Hematopoietic multipotent progenitor cell treated with erythropoietin and hydrocortisone succinate and interleukin-3 and kit ligand, for 6 days (in vitro differentiated cells): ENCODE results near the gene CST9.
"Not testable (repeated sequence)": the region's sequence is repeated elsewhere in the genome, so short reads cannot be mapped to it uniquely, and the experiment has no call there.

Experiments
- DNase-seq: peaks from one replicate; pipeline ENCODE4 v3.0.0-alpha.2; 2015

CST9 gene

DNA sequence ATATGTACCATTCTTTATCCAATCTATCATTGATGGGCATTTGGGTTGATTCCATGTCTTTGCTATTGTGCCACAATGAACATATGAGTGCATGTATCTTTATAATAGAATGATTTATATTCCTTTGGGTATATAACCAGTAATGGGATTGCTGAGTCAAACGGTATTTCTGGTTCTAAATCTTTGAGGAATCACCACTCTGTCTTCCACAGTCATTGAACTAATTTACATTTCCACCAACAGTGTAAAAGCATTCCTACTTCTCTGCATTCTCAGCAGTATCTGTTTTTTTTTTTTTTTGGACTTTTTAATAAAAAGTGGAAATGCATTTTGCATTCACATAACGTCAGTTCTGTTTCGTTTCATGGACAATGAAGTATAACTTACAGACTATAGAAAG lies 16.7 kb upstream of the CST9 start:
- not testable (repeated sequence) for DNase-seq

DNA sequence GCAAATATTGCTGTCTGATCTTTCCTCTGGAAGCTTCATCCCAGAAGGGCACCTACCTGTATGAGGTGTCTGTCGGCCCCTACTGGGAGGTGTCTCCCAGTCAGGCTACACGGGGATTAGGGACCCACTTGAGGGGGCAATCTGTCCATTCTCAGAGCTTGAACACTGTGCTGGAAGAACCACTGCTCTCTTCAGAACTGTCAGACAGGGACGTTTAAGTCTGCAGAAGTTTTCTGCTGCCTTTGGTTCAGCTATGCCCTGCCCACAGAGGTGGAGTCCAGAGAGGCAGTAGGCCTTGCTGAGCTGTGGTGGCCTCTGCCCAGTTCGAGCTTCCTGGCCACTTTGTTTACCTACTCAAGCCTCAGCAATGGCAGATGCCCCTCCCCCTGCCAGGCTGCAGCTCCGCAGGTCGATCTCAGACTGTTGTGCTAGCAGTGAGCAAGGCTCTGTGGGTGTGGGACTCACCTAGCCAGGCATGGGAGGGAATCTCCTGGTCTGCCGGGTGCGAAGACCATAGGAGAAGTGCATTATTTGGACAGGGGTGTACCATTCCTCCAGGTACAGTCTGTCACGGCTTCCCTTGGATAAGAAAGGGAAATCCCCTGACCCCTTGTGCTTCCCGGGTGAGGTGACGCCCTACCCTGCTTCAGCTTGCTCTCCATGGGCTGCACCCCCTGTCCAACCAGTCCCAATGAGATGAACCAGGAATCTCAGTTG lies 15.1 kb upstream of the CST9 start:
- DNase-seq, result not testable (repeated sequence)

DNA sequence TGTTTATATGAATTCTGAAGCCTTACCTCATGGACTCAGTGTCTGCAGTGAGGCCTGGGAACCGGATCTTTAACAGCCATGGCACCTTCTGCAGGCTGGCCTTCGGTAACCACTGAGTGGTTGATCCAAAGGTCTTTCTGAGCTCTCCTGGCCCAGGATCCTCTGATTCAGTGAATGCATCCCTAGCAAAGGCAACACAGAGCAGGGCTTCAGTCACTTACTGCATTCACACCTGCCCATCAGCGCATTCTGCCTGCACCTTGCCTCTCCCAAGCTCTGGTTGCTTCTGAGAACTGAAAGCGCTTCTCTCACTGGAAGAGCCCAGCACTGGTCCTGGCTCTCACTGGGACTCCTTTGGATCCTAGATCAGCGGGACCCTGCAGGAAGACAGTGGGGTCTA lies 8.4 kb upstream of the CST9 start:
- DNase-seq, result no peak

DNA sequence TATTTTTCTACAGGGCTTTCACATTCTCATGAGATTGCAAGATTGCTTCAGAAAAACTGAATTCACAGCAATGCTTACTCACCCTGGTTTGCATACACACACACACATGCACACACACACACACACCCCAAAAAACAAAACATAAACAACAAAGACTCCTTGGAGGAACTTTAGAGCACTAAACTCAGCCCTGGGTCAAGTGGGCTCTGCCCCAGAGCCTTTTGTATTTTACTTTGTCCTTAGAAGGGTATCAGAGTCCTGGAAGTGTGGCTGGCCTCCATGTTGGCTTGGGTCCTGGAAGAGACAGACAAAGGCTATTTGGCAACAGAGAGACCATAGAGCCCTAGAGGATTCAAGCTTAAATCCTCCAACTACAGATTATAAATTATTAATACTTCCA lies 8.0 kb upstream of the CST9 start:
- DNase-seq, result no peak

DNA sequence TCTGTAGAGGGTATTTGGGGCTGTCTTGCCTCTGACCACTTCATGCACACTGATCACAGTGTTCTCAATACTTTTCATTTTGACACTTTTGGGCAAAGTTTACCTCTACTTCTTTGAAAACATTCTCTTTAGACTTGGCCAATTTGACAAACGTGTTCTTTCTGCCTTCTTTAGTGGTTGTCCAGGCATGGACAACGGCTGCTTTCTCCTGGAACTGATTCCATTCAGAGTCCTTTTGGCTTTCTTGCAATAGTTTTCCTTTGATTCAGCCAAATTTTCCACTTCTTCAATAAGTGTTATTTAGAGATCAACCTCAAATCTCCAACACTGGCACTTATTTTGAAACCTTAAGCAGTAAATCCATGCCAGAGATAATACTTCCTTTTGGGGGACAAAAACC lies 6.7 kb upstream of the CST9 start:
- DNase-seq, result no peak

DNA sequence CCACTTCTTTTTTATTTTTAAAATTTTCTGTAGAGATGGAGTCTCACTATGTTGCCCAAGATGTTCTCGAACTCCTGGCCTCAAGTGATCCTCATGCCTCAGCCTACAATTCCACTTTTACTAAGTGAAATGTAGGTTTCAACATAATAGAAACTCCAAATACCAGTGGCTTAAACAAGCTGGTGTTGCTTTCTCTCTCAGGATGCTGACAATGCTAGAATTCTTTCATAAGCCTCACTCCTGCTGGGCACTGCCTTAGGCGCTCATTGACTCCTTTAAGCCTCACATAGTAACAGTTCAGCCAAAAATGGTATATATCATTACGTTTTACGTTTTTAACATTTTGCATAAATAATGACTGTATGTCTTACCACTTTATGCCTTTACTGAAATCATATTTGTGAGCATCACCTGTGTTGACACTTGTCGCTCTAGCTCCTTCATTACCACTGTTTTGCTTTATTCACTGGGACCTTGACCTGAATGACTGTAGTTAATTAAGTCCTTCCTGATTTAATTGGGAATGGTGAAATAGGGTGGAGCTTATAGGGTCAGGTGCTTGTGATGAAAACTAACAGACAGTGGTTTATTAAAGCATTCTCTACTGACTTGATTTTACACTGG lies 3.9 kb upstream of the CST9 start:
- no peak for DNase-seq

DNA sequence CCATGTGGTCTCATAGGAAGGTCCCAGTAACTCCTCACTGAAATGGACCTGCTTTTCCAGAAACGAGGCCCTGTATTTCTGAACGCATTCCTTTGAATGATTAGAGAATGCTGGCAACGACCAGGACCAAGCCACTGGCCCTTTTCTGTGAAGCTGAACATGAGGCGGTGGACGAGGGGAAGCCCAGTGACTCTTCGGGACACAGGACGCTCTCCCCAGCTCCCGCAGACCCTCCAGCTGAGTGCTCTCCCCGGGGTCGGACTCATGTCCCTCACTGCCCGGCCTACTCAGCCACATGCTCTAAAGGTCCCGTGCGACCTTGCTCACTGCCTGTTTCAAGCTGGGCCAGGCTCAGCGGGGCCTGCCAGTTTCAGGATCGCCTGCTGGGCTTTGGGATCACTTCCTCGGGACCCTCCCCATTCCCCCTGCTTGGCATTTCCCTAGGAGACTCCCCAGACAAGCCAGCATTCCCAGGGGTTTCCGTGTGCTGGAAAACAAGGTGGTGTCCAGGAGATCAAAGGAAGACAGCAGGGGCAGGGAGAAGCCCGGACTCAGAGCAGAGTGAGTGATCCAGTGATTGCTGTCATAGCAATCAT lies 2.6 kb upstream of the CST9 start:
- DNase-seq, result no peak

DNA sequence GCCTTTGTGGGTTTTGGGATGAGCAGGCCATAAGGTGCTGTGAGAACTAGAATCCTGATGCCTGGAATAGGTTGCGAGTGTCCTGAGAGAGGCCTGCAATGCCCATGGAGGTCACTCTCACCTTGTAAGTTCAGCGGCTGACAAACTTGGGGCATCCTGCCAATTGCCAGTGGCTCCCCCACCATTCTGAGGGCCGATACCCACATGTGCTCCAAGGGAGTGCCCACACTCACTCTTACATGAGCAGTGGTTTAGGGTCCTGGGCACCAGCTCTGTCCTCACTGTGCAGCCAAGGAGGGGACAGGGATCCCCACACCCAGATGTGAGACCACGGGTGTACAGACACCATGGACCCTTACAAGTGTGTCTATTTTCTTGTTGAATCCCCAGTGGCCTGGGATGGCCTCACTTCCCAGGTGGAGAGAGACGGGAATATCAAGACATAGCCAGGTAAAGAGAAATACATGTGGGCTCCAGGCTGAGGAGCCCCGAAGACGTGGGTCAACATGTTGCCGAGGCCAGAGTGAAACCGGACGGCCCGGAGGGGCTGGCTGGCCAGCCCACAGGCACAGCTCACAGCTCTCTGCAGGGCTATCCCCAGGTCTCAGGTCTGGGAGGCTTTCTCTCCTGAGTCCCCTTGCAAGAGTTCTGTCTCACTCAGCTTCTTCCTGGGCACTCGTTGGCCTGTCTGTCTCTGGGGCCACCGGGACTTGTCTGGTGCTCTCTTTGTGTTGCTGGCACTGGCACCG lies 2.0 kb upstream of the CST9 start:
- DNase-seq, result no peak

DNA sequence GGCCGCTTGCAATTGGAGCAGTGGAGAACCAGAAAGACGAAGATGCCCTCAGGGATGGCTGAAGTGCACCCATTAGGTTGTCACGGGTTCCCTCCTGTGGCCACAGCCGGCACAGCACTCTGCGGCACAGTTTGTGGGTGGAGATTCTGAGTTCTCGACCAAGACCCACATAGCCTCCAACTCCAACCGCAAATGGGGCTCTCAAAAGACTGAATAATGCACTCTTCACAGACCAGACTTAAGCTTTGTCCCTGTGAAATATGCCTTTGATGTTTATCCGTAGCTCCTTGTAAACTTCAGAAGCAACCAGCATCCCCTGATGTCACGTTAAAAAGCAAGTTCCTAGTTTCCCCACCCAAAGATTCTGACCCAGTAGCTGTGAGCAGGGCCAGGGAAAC lies 934 bp upstream of the CST9 start:
- peak; percentile 83 for DNase-seq

DNA sequence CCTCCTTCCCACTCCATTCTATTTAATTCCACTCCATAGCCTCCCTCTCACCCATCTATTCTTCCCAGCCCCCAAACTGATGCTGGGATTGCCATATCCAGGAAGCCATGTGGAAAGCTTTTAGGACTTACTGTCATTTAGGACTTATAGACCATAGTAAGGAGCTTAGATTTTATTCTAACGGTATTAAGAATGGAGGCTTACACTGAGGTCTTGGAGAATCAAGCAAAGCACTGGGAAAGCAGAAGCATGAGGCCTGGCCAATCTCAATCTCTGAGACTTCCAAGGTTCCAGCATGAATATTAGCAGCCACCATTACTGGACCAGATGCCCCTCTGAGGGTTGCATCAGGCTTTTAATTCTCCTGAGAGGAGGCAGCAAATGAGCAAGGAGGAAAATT lies 1.4 kb downstream of the CST9 start:
- DNase-seq, result no peak

DNA sequence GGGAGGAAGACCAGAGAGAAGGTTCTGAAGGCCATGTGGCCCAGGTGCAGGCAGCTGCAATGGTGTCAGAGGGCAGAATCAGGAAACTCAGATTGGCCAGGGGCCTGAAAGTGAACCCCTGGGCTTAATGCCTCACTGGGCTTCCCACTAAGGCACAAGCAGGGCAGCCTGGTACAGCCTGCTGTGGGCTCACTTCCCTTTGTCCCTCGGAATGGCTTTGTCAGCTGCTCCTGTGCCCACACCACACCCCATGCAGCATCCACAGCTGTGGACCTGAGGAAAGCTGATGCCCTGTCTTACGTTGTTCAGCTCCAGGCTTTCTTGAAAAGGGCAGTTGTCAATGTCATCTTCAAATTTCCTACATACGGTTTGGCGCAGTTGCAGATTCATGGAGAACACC lies 2.4 kb downstream of the CST9 start:
- DNase-seq, result no peak

DNA sequence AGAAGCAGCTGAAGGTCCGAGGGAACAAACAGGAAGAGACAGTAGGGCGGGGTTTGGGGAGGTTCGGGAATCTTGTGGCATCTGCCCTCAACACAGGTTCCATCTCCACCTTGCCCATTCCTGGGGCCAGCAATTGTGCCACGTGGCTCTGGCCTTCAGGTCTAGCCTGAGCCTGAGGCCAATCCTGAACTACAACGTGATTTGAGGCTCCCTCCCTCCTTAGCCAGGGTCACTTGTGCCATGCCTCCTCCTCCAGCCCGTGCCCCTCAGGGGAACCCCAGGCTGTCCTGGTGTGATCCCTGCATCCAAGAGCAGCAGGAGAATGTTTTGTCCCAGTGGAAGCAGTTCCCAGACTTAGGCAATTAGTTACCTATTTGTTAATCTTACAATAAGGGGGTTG lies 3.0 kb downstream of the CST9 start:
- DNase-seq, result no peak

DNA sequence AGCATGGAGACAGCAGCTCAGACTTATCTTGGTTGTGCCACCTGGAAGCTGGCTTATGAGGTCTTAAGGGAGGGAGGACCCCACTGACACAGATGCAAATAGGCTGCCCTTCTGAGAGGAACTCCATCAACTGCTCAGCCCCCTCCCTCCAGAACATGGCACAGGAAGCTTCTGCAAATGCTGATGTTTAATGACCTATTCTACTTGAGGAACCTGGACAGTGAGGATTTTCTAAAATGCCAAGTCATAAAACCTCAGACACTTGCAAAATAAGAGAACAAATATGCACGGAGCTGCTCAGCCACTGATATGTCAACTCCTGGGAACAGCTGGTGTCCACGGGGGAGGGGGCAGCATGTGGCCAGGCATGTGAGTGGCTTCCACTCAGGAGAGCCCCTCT lies 3.5 kb downstream of the CST9 start:
- peak; percentile 36 for DNase-seq

DNA sequence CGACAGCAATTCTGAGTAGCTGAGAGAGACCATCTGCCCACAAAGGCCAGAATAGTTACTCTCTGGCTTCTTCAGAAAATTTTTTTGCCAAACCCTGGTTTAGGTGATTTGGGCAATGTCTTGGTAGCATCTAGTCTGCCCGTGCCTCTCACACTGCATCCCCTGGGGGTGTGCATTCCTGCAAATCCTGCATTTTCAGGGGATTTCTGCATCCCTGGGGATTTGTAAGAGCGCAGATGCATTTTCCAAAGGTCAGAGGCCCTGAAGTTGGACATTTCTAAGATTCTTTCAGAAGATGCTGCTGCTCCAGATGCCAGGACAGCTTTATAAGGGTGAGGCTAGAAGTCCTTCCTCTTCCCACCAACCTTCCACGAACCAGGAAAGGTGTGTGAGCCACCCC lies 4.0 kb downstream of the CST9 start:
- no peak for DNase-seq

DNA sequence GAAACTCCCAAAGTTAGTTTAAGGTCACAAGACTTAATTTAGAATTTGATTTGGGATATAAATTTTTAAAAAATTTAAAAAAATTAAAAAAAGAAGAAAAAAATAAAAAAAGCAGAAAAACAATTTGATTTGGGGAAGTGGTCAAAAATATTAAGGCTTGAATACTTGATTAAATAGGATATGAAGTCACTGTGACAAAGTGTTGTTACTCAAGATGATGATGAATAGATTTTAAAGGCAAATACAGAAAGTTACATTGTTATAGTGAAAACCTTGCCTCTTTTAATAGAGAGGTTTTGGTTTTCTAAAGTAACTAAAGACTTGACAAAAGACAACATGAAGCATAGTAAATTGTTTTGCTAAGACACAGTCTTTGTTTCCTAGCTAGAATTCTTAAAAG lies 7.2 kb downstream of the CST9 start:
- no peak for DNase-seq

DNA sequence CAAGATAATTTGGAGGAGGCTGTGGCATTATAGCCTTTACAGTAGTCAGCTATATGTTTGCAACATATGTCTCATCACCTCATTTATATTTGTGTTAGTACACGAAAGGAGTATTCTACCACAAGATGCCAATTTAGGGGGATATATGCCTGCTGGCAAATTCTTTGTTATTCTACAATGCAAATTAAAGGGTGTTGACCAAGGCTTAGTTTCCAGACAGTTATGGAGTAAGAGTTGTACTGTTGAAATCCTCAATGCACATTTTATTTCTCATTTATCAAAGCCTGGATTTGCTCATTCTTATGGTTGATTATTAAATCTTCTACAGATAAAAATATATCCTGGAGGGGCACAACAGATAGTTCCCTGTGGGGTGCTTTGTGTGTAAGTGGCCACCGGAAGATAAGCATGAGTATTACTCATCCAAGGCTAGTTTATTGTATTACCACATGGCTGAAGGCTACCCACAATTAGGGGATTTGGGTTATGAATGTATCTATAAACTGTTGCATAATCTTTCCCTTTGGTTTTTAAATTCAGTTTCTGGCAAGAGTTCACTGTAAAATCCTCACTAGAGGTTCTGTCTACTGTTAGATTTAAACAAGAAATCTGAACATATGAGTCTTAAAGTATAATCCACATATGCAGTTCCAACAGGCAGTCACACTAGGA lies 9.0 kb downstream of the CST9 start:
- DNase-seq, result no peak

DNA sequence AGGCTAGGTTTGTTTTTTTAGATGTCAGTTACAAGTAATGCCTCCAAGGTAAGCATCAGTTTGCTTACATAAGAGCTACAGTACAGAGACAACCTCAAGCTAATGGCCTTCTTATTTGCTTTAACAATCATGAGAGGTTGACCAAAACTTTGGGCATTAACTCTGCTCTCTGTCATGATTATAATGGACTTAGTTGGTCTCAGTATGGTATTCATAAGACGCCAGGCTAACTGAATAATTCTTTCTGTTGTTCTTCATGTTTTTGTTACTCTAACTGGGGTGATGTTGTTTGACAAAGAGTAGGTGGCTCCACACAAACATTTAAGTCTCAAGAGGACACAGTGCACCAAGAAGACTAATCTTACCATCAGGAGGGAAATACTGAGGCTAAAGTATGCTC lies 9.8 kb downstream of the CST9 start:
- no peak for DNase-seq

DNA sequence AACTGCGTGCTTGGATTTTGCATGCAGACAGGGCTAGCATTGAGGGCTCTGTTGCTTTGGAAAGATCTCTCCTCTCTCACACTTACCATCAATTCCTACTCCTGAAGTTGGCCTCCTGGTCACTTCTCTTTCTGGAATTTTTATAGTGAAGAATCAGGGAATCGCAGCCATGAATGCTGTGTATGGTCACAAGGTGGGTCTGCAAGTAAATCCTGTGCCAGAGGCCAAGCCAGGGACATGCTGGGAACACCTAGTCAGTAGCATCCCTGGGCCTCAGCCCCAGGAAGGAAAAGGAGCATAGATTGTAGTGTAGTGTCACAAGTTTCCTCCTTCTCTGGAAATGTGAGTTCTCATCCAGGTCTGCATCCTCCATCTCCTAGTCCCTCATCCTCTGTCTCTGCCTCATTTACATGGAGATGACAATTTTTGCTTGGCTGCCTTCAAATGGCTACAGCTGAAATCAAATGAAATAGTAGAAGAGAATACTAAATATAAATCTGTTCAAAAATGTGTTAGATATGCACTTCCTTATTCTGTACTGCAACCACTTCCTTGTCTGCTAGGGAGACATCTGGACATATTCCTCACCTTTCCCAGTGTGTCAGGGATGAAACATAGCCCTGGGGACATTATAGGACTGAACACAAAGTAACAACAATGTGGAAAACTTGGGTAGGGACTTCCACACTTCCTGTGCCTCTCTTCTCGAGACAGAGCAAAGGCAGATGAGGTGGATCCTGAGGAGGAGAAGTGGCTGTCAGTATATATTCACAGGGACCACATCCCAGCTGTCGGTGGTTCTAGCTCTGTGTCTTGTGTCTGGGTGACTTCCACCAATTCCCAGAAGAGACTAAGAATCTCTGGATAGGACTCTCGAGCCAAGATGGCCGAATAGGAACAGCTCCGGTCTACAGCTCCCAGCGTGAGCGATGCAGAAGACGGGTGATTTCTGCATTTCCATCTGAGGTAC lies 17.0 kb downstream of the CST9 start:
- no peak for DNase-seq

DNA sequence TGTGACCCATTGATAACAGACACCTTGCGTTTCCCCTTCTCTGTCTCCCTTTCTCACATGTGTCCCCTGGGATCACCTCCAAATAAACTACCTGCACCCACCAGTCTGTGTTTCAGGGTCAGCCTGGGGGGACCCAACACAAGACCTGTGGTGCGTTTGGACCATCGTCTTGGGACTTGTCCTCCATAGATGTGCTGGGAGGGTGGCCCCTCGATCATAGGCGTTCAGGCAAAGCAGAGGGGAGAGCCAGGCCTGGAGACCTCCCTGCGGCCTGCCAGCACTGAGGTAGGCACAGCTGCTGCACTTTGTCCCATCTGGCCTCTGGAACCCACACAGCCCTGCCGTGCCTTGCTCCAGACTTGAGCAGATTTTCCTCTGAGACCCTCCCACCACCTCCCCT lies 18.1 kb downstream of the CST9 start:
- DNase-seq, result no peak

DNA sequence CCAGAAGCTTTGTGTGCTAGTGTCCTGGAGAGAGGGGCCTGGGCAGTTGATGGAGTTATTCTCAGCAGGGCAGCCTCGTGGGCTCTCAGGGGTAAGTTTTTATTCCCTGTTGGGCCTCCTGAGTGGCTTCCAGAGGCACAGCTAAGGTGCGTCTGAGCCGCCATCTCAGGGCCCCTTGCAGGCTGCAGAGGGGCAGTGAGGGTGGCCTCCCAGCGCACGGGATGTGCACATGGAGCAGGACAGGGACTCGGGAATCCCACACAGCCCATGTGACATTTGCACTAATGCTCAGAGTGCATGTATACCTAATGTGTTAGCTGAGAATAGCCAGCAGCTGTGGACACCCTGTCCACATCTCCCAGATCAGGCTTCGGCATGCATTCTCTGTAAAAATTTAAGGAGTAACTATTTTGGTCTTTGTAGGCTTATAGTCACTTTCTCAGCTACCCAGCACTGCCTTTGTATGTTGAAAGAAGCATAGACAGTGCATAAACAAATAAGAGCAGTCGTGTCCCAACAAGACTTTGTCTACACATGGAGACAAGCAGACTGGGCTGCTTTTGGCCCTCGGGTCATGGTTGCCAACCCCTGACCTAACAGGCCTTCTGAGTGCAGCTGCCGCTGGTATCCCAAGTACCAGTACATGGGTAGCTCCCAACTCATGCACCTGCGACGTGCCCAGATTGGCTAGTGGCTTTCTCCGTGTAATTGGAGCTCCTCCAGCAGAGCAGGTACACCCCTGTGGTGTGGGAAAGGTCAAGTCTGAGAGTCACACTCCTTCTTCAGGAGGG lies 18.8 kb downstream of the CST9 start:
- DNase-seq, result no peak
